Stimulated activated effector memory CD8-positive, alpha-beta T cell treated with anti-CD3 and anti-CD28 coated beads, Interleukin-12 subunit alpha, Interleukin-12 subunit beta, amount 100 ng/mL, for 72 hours (primary cell): Measurements from ENCODE around the gene TRIM27.
"Not testable (repeated sequence)": the region's sequence is repeated elsewhere in the genome, so short reads cannot be mapped to it uniquely, and the experiment has no call there.

ENCODE experiments used
- ATAC-seq: fragments of 150-1000 bp; cut with Tn5 transposase; 2 replicates; pipeline ENCODE4 v1.10.0; 2021
- DNase-seq, 2 donors: peaks; one replicate each; pipeline ENCODE4 v3.0.0; 2021 to 2022; ENCODE audit warnings: low spot score in 2 of 2
- H3K27ac Mint-ChIP-seq: one replicate; pipeline ENCODE4 v1.8.0; 2022; ENCODE audit warnings: mild to moderate bottlenecking, mixed read lengths
- H3K36me3 Mint-ChIP-seq: one replicate; pipeline ENCODE4 v1.8.0; 2022; ENCODE audit warnings: mild to moderate bottlenecking, mixed read lengths
- H3K4me1 Mint-ChIP-seq: one replicate; pipeline ENCODE4 v1.8.0; 2022; ENCODE audit warnings: mixed read lengths
- H3K4me3 Mint-ChIP-seq: one replicate; pipeline ENCODE4 v1.8.0; 2022; ENCODE audit warnings: mild to moderate bottlenecking, mixed read lengths
- H3K9me3 Mint-ChIP-seq: one replicate; pipeline ENCODE4 v1.8.0; 2022; ENCODE audit warnings: mixed read lengths

The TRIM27 gene

GRCh38 chr6:28892525-28892924, 31.3 kb downstream of the TRIM27 start:
- Mint-ChIP-seq H3K36me3 (peaks cover 21% of the 10 kb centered on the region), H3K9me3 (no peaks in the 10 kb centered on the region), H3K4me3 (no peak overlapping the region), H3K27ac (peak overlapping the region; percentile 48), H3K4me1 (peaks cover 7% of the 10 kb centered on the region)
- ATAC-seq (no peak), DNase-seq (no peak)

- Mint-ChIP-seq H3K27ac (no peak overlapping the region), H3K9me3 (no peaks in the 10 kb centered on the region), H3K36me3 (peaks cover 7% of the 10 kb centered on the region), H3K4me1 (peaks cover 10% of the 10 kb centered on the region), H3K4me3 (no peak overlapping the region)
- no peak for DNase-seq
- no peak for ATAC-seq
These were observed 35.8 kb downstream of the TRIM27 start for GRCh38 chr6:28887796-28888496.

- ATAC-seq: no peak
- peaks cover 16% of the 10 kb centered on the region for H3K4me1 Mint-ChIP-seq
- no peak overlapping the region for H3K27ac Mint-ChIP-seq
- H3K36me3 Mint-ChIP-seq: peaks cover 14% of the 10 kb centered on the region
- H3K4me3 Mint-ChIP-seq: no peak overlapping the region
- no peaks in the 10 kb centered on the region for H3K9me3 Mint-ChIP-seq
- DNase-seq: no peak
These were observed 37.7 kb downstream of the TRIM27 start for GRCh38 chr6:28886079-28886439.

GRCh38 chr6:28884423-28885131, 39.2 kb downstream of the TRIM27 start:
- H3K4me1 Mint-ChIP-seq: peaks cover 20% of the 10 kb centered on the region

GRCh38 chr6:28880894-28881780, 42.6 kb downstream of the TRIM27 start:
- Mint-ChIP-seq H3K4me3 (peak overlapping the region; percentile 47), H3K27ac (peak overlapping the region; percentile 96), H3K9me3 (no peaks in the 10 kb centered on the region), H3K36me3 (peaks cover 20% of the 10 kb centered on the region), H3K4me1 (peaks cover 20% of the 10 kb centered on the region)
- DNase-seq: peak; percentile 48 to 88
- no peak for ATAC-seq

More at GRCh38 chr6:28884423-28885131, 39.2 kb downstream of the TRIM27 start:
- peaks cover 20% of the 10 kb centered on the region for H3K36me3 Mint-ChIP-seq
- no peaks in the 10 kb centered on the region for H3K9me3 Mint-ChIP-seq
- peak overlapping the region; percentile 64 for H3K4me3 Mint-ChIP-seq
- peak overlapping the region; percentile 53 for H3K27ac Mint-ChIP-seq
- ATAC-seq (peak; percentile 87), DNase-seq (peak; percentile 44 to 85)

GRCh38 chr6:28880519-28880893, 43.3 kb downstream of the TRIM27 start:
- Mint-ChIP-seq H3K4me1 (peaks cover 20% of the 10 kb centered on the region), H3K36me3 (peaks cover 20% of the 10 kb centered on the region), H3K4me3 (peak overlapping the region; percentile 47), H3K27ac (peak overlapping the region; percentile 96), H3K9me3 (no peaks in the 10 kb centered on the region)
- DNase-seq (no peak), ATAC-seq (no peak)

- no peak for DNase-seq
These were observed 47.1 kb downstream of the TRIM27 start for GRCh38 chr6:28876710-28877109.

GRCh38 chr6:28875191-28875747, 48.5 kb downstream of the TRIM27 start:
- H3K4me1 Mint-ChIP-seq: no peaks in the 10 kb centered on the region
- no peaks in the 10 kb centered on the region for H3K9me3 Mint-ChIP-seq
- ATAC-seq (no peak), DNase-seq (no peak)
- H3K36me3 Mint-ChIP-seq: no peaks in the 10 kb centered on the region
- H3K4me3 Mint-ChIP-seq: no peak overlapping the region
- no peak overlapping the region for H3K27ac Mint-ChIP-seq

More at GRCh38 chr6:28876710-28877109, 47.1 kb downstream of the TRIM27 start:
- no peak overlapping the region for H3K27ac Mint-ChIP-seq
- ATAC-seq: no peak
- no peaks in the 10 kb centered on the region for H3K9me3 Mint-ChIP-seq
- H3K4me1 Mint-ChIP-seq: peaks cover 10% of the 10 kb centered on the region
- no peak overlapping the region for H3K4me3 Mint-ChIP-seq
- H3K36me3 Mint-ChIP-seq: peaks cover 12% of the 10 kb centered on the region

- not testable (repeated sequence) for H3K4me3 Mint-ChIP-seq
These were observed 51.5 kb downstream of the TRIM27 start for GRCh38 chr6:28872157-28872817.

GRCh38 chr6:28871335-28872156, 52.2 kb downstream of the TRIM27 start:
- no peaks in the 10 kb centered on the region for H3K9me3 Mint-ChIP-seq
- peaks cover 5% of the 10 kb centered on the region for H3K4me1 Mint-ChIP-seq
- H3K36me3 Mint-ChIP-seq: no peaks in the 10 kb centered on the region
- H3K4me3 Mint-ChIP-seq: no peak overlapping the region
- ATAC-seq (no peak), DNase-seq (no peak)
- H3K27ac Mint-ChIP-seq: no peak overlapping the region

More at GRCh38 chr6:28872157-28872817, 51.5 kb downstream of the TRIM27 start:
- DNase-seq, ATAC-seq, H3K36me3 Mint-ChIP-seq, H3K4me1 Mint-ChIP-seq, H3K27ac Mint-ChIP-seq, H3K9me3 Mint-ChIP-seq: not testable (repeated sequence)

- peaks cover 20% of the 10 kb centered on the region for H3K36me3 Mint-ChIP-seq
- DNase-seq (no peak), ATAC-seq (no peak)
- H3K27ac Mint-ChIP-seq: no peak overlapping the region
- no peak overlapping the region for H3K4me3 Mint-ChIP-seq
- peaks cover 23% of the 10 kb centered on the region for H3K4me1 Mint-ChIP-seq
- H3K9me3 Mint-ChIP-seq: no peaks in the 10 kb centered on the region
These were observed 54.9 kb downstream of the TRIM27 start for GRCh38 chr6:28868873-28869272.

GRCh38 chr6:28867086-28867409, 56.7 kb downstream of the TRIM27 start:
- H3K4me1 Mint-ChIP-seq: peaks cover 37% of the 10 kb centered on the region
- H3K4me3 Mint-ChIP-seq: peak overlapping the region; percentile 90
- H3K36me3 Mint-ChIP-seq: peaks cover 36% of the 10 kb centered on the region
- DNase-seq (no peak), ATAC-seq (peak; percentile 52)
- H3K9me3 Mint-ChIP-seq: peaks cover 6% of the 10 kb centered on the region
- H3K27ac Mint-ChIP-seq: peak overlapping the region; percentile 86

- H3K9me3 Mint-ChIP-seq: not testable (repeated sequence)
- H3K36me3 Mint-ChIP-seq: peaks cover 36% of the 10 kb centered on the region
- H3K4me1 Mint-ChIP-seq: peaks cover 37% of the 10 kb centered on the region
- peak overlapping the region; percentile 90 for H3K4me3 Mint-ChIP-seq
- DNase-seq (peak; percentile 63 to 89), ATAC-seq (peak; percentile 75)
- H3K27ac Mint-ChIP-seq: peak overlapping the region; percentile 86
These were observed 57.3 kb downstream of the TRIM27 start for GRCh38 chr6:28866205-28867085.
